GM23338 (cell line): ENCODE data around the gene FAM124B.

Experiments
- CREB1 ChIP-seq: fragments of 250-450 bp; sonication (Bioruptor Pico); IDR thresholded peaks from 2 replicates; pipeline ENCODE4 v1.5.0; 2020; ENCODE audit warnings: low read depth, mild to moderate bottlenecking, moderate library complexity
- EZH2 ChIP-seq: fragments of 200-600 bp; sonication (generic); IDR thresholded peaks from one replicate; pipeline ENCODE4 v1.8.0; 2017; ENCODE audit warnings: antibody characterized with exemption, mild to moderate bottlenecking, low read depth; ENCODE audit not compliant: unreplicated experiment
- EZH2phosphoT487 ChIP-seq: fragments of 200-600 bp; sonication (generic); IDR thresholded peaks from one replicate; pipeline ENCODE4 v1.8.1; 2018; ENCODE audit warnings: antibody characterized with exemption; ENCODE audit not compliant: unreplicated experiment
- JUNB ChIP-seq: IDR thresholded peaks from one replicate; pipeline ENCODE4 v1.6.1; 2016; ENCODE audit warnings: antibody characterized with exemption; ENCODE audit not compliant: unreplicated experiment
- NANOG ChIP-seq: IDR thresholded peaks from 2 replicates; pipeline ENCODE4 v1.6.1; 2016; ENCODE audit warnings: antibody characterized with exemption, borderline replicate concordance
- POLR2AphosphoS5 ChIP-seq: IDR thresholded peaks from 2 replicates; pipeline ENCODE4 v1.6.1; 2016; ENCODE audit warnings: antibody characterized with exemption, low read depth
- STAT1 ChIP-seq: IDR thresholded peaks from one replicate; pipeline ENCODE4 v1.6.1; 2016; ENCODE audit warnings: antibody characterized with exemption; ENCODE audit not compliant: unreplicated experiment
- ZNF114 ChIP-seq: fragments of 250-450 bp; sonication (Bioruptor Pico); IDR thresholded peaks from 2 replicates; pipeline ENCODE4 v1.5.0; 2020; ENCODE audit warnings: mild to moderate bottlenecking, moderate library complexity
- ZNF331 ChIP-seq: fragments of 250-450 bp; sonication (Bioruptor Pico); IDR thresholded peaks from 2 replicates; pipeline ENCODE4 v1.5.0; 2020; ENCODE audit warnings: low read depth, mild to moderate bottlenecking, moderate library complexity
- TF ChIP-seq, protein P1 (sequence below), 2 experiments: fragments of 200-600 bp in 1 of 2; sonication (generic) in 1 of 2; conservative IDR thresholded peaks; 2 replicates each; pipeline versions ENCODE4 v1.5.1 to v1.6.1; 2016 to 2017; ENCODE audit warnings: antibody characterized with exemption in 2 of 2, low read depth in 2 of 2, mild to moderate bottlenecking in 2 of 2, moderate library complexity in 1 of 2
- TF ChIP-seq, protein P2 (sequence below): IDR thresholded peaks from one replicate; pipeline ENCODE4 v1.6.1; 2018; ENCODE audit warnings: antibody characterized with exemption; ENCODE audit not compliant: unreplicated experiment
- TF ChIP-seq, protein P3 (sequence below): IDR thresholded peaks from 2 replicates; pipeline ENCODE4 v1.6.1; 2016; ENCODE audit warnings: antibody characterized with exemption
- TF ChIP-seq, protein P4 (sequence below): fragments of 250-450 bp; sonication (Bioruptor Pico); IDR thresholded peaks from 2 replicates; pipeline ENCODE4 v1.5.0; 2020; ENCODE audit warnings: mild to moderate bottlenecking, moderate library complexity

DNA sequence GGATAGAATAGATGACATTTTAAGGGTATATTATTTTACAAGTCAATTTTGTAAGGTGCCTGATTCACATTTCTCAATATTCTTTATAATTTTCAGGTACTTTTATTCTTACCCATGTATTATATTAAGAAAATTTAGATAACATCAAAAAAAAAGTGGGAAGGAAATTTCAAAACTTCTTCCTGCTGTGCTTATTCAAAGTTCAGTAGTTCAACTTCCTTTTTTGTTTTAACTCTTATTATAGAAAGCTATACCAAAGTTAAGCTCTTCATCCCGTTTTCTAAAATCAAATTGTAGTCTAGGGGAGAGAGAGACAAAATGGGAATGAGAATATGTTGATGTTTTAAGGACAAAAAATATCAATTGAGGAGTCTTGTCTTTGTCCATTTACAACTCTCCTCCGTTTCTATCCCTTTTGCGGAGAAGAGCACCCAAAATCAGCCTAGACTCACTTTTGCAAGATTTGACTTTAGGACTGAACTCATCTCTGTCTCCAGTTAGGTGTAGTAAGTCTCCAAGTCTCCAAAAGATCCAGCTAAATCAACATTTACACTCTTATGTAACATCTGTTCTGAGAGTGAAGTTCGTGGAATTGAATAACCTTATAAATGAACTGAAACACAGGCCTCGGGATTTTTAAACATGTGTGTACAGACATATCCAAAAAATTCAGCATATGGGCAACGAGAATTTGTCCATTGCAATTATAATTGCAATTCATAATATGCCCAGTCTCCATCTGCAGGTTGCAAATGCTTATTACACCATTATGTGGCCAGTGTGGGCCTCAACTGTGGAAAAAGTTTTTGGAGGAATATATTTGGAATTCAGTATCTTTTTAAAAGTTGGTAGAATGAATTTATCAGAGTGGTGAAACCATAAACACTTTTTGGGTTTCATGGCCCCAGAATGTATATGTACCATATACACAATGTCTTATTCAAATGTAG is 23.9 kb downstream of the FAM124B start:
- TF ChIP-seq, protein P1, sequence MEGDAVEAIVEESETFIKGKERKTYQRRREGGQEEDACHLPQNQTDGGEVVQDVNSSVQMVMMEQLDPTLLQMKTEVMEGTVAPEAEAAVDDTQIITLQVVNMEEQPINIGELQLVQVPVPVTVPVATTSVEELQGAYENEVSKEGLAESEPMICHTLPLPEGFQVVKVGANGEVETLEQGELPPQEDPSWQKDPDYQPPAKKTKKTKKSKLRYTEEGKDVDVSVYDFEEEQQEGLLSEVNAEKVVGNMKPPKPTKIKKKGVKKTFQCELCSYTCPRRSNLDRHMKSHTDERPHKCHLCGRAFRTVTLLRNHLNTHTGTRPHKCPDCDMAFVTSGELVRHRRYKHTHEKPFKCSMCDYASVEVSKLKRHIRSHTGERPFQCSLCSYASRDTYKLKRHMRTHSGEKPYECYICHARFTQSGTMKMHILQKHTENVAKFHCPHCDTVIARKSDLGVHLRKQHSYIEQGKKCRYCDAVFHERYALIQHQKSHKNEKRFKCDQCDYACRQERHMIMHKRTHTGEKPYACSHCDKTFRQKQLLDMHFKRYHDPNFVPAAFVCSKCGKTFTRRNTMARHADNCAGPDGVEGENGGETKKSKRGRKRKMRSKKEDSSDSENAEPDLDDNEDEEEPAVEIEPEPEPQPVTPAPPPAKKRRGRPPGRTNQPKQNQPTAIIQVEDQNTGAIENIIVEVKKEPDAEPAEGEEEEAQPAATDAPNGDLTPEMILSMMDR (conservative IDR thresholded peaks at IDR 0.05; ENCODE audit: low read depth in 2 of 2), result 0 out of 4 replicates have a peak, but pooled peaks of 1 of the 2 experiments have one; percentile 16
- no peak for TF ChIP-seq POLR2AphosphoS5
- no peak for TF ChIP-seq STAT1
- no peak for TF ChIP-seq CREB1 (CRISPR knock-in tag)
- TF ChIP-seq, protein P2, sequence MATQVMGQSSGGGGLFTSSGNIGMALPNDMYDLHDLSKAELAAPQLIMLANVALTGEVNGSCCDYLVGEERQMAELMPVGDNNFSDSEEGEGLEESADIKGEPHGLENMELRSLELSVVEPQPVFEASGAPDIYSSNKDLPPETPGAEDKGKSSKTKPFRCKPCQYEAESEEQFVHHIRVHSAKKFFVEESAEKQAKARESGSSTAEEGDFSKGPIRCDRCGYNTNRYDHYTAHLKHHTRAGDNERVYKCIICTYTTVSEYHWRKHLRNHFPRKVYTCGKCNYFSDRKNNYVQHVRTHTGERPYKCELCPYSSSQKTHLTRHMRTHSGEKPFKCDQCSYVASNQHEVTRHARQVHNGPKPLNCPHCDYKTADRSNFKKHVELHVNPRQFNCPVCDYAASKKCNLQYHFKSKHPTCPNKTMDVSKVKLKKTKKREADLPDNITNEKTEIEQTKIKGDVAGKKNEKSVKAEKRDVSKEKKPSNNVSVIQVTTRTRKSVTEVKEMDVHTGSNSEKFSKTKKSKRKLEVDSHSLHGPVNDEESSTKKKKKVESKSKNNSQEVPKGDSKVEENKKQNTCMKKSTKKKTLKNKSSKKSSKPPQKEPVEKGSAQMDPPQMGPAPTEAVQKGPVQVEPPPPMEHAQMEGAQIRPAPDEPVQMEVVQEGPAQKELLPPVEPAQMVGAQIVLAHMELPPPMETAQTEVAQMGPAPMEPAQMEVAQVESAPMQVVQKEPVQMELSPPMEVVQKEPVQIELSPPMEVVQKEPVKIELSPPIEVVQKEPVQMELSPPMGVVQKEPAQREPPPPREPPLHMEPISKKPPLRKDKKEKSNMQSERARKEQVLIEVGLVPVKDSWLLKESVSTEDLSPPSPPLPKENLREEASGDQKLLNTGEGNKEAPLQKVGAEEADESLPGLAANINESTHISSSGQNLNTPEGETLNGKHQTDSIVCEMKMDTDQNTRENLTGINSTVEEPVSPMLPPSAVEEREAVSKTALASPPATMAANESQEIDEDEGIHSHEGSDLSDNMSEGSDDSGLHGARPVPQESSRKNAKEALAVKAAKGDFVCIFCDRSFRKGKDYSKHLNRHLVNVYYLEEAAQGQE, result no peak
- TF ChIP-seq EZH2, result no peak
- TF ChIP-seq EZH2phosphoT487, result no peak
- no peak for TF ChIP-seq ZNF331 (CRISPR knock-in tag)
- TF ChIP-seq, protein P3, sequence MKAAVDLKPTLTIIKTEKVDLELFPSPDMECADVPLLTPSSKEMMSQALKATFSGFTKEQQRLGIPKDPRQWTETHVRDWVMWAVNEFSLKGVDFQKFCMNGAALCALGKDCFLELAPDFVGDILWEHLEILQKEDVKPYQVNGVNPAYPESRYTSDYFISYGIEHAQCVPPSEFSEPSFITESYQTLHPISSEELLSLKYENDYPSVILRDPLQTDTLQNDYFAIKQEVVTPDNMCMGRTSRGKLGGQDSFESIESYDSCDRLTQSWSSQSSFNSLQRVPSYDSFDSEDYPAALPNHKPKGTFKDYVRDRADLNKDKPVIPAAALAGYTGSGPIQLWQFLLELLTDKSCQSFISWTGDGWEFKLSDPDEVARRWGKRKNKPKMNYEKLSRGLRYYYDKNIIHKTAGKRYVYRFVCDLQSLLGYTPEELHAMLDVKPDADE, result no peak
- TF ChIP-seq JUNB, result no peak
- TF ChIP-seq NANOG, result no peak
- TF ChIP-seq ZNF114 (CRISPR knock-in tag), result no peak
- TF ChIP-seq, protein P4, sequence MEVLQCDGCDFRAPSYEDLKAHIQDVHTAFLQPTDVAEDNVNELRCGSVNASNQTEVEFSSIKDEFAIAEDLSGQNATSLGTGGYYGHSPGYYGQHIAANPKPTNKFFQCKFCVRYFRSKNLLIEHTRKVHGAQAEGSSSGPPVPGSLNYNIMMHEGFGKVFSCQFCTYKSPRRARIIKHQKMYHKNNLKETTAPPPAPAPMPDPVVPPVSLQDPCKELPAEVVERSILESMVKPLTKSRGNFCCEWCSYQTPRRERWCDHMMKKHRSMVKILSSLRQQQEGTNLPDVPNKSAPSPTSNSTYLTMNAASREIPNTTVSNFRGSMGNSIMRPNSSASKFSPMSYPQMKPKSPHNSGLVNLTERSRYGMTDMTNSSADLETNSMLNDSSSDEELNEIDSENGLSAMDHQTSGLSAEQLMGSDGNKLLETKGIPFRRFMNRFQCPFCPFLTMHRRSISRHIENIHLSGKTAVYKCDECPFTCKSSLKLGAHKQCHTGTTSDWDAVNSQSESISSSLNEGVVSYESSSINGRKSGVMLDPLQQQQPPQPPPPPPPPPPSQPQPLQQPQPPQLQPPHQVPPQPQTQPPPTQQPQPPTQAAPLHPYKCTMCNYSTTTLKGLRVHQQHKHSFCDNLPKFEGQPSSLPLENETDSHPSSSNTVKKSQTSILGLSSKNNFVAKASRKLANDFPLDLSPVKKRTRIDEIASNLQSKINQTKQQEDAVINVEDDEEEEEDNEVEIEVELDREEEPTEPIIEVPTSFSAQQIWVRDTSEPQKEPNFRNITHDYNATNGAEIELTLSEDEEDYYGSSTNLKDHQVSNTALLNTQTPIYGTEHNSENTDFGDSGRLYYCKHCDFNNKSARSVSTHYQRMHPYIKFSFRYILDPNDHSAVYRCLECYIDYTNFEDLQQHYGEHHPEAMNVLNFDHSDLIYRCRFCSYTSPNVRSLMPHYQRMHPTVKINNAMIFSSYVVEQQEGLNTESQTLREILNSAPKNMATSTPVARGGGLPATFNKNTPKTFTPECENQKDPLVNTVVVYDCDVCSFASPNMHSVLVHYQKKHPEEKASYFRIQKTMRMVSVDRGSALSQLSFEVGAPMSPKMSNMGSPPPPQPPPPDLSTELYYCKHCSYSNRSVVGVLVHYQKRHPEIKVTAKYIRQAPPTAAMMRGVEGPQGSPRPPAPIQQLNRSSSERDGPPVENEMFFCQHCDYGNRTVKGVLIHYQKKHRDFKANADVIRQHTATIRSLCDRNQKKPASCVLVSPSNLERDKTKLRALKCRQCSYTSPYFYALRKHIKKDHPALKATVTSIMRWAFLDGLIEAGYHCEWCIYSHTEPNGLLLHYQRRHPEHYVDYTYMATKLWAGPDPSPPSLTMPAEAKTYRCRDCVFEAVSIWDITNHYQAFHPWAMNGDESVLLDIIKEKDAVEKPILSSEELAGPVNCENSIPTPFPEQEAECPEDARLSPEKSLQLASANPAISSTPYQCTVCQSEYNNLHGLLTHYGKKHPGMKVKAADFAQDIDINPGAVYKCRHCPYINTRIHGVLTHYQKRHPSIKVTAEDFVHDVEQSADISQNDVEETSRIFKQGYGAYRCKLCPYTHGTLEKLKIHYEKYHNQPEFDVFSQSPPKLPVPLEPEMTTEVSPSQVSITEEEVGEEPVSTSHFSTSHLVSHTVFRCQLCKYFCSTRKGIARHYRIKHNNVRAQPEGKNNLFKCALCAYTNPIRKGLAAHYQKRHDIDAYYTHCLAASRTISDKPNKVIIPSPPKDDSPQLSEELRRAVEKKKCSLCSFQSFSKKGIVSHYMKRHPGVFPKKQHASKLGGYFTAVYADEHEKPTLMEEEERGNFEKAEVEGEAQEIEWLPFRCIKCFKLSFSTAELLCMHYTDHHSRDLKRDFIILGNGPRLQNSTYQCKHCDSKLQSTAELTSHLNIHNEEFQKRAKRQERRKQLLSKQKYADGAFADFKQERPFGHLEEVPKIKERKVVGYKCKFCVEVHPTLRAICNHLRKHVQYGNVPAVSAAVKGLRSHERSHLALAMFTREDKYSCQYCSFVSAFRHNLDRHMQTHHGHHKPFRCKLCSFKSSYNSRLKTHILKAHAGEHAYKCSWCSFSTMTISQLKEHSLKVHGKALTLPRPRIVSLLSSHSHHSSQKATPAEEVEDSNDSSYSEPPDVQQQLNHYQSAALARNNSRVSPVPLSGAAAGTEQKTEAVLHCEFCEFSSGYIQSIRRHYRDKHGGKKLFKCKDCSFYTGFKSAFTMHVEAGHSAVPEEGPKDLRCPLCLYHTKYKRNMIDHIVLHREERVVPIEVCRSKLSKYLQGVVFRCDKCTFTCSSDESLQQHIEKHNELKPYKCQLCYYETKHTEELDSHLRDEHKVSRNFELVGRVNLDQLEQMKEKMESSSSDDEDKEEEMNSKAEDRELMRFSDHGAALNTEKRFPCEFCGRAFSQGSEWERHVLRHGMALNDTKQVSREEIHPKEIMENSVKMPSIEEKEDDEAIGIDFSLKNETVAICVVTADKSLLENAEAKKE (CRISPR knock-in tag), result no peak
